GM20431 (cell line): ENCODE data around the gene CLIC3.

Experiments
- in situ Hi-C: fragments of 300-500 bp; cut with MseI, MboI; formaldehyde crosslinking; loops from one replicate; pipeline ENCODE4 v1.15.0; 2020; ENCODE audit warnings: low sequenced_read_pairs; ENCODE audit not compliant: unreplicated experiment

Gene CLIC3

DNA sequence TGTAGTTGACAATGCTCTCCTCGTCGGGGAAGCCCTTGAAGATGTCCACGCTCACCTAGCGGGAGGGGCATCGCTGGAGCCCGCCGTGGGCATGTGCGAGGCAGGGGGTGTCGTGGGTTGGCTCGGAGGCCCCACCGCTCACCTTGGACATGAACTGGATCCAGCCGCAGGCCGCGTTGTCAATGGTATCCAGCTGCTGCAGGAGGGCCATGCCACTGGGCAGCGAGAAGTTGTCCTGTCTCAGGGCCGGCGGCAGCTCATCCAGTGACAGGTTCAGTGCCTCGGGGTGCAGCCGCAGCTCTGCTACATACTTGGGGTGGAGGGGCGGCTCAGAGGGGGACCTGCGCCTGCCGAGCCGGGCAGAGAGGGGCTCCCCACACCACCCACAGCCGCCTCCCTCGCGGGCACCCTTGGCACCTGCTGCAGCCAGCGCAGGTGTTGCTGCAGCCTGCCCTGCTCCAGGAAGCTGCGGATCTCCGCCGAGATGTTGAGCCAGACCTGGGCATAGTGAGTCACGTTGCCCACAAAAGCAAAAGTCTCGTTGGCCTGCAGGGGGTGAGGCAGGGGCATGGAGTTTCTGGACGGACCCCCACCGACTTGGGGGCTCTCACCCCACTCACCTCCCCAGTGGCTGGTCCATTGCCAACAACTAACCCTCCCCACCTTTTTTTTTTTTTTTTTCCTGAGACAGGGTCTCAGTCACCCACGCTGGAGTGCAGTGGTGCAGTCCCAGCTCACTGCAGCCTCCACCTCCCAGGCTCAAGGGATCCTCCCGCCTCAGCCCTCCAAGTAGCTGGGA, 22.6 kb upstream of the CLIC3 start:
- in situ Hi-C loops = no loop called here

DNA sequence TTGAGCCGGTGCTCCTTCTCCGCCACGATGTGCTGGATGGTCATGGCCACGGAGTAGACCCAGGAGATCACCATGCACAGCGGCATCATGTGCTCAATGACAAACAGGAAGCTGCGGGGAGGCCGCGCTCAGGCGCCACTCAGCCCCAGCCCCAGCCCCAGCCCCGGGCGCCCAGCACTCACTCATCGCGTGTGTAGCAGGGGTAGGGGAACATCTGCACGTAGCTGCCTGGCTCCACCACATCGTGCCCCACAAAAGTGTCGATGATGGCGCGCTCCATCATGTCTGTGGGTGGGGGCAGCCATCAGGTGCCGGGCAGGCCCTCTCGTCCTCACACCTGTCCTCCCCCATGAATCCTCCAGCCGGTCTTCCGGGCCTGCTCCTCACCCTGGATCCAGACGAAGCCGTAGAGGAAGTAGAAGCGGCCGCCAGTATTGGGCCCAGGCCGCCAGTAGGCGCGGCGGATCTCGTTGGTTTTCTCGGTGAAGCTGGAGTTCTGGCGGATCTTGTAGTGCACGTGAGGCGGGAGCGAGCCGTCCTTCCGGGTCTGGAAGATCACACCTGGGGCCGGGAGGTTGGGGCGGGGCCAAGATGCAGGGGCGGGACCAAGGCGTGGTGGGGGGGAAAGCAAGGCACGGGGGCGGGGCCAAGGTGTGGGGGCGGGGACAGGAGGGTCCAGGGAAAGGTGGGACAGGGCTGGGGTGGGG, 21.6 kb upstream of the CLIC3 start:
- in situ Hi-C loops = no loop called here

DNA sequence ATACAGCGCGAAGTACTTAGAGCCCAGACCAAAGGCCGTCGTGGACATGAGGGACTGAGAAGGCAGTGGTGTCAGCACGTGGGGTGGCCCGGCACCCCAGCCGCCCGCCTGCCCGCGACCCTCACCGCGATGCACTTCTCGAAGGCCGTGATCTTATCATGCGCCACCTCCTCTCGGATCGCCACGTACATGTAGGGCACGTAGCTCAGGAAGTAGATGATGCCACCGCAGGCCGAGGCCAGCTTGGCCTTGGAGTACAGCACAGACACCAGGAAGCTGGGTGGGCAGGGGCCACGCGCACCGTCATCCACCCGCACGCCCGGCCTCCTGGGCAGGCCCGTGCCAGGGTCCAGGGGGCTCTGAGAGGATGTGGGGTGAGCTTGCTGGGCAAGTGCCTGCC, 20.7 kb upstream of the CLIC3 start:
- in situ Hi-C loops = no loop called here

DNA sequence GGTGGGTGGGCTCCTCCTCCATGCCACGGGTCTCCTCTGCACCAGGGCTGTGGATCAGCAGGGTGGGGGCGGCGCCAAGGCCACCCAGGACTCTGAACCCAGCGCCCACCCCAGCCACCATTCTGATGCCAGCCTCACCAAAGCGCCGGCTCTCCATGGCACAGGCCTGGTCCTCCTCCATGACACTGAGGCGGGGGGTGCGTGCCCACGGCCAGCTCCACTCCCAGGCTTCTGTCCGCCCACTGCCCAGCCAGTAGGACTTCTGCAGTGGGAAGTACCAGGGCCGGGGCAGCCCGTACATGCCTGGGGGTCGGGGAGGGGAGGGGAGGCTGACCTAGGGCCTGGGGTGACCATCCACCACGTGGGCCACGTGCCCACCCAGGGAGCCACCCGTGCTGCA, 20.1 kb upstream of the CLIC3 start:
- in situ Hi-C loops = no loop called here

DNA sequence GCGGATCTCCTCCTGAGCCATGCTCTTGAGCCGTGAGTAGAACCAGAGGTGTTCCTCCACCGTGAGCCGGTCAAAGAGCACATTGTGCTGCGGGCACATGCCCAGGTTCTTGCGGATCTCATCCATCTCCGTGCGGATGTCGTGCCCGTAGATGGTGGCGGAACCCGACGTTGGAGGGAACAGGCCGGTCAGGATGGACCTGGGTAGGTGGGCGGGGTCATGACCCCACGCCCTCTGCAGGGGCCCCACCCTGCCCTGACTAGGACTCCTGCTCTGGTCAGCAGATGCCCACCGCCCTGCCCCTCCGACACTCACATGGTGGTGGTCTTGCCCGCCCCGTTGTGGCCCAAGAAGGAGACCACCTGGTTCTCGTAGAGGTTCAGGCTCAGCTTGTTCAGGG, 19.6 kb upstream of the CLIC3 start:
- in situ Hi-C loops = no loop called here

DNA sequence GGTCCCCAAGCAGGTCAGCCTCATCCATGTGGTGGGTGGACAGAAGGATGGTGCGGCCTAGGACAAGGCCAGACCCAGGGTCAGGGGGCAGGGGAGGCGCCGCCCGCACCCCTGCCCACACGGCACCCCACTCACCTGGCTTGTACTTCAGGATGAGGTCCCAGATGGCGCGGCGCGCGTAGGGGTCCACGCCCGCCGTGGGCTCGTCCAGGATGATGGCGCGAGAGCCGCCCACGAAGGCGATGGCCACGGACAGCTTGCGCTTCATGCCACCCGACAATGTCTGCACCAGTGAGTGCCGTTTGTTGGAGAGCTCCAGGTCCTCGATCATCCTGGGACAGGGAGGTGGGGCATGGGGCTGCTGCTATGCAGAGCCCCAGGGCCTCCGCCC, 19.2 kb upstream of the CLIC3 start:
- in situ Hi-C loops = no loop called here

DNA sequence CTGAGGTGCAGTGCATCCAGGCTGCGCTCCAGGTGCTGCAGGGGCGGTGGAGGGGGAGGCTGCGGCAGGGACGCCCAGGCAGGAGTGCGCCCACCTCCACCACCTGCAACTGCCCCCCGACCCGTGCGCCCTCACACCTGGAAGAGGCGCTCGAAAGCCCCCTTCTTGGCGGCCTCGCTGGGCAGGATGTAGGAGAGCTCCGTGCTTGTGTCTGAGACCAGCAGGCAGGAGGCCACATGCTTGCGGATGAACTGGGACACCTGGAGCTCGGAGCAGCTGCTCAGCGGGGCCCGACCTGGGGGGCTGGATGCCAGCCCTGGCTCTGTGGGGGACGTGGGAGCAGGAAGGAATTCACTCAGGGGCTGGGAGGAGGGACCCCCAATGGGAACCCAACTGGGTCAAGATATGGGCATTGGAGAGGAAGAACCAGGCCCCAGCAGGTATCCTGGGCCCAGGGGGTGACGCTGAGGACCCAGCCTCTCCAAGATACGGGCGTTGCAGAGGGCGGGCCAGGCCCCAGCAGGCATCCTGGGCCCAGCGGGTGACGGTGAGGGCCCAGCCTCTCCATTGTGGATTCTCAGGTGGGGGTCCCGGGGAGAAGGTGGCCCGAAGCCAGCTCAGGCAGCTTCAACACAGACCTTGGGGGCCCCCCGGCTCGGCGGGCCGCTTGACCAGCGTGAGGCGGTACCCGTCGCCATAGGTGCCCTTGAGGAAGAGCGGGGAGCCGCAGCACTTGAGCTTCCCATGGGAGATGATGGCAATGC, 18.6 kb upstream of the CLIC3 start:
- in situ Hi-C loops = no loop called here

DNA sequence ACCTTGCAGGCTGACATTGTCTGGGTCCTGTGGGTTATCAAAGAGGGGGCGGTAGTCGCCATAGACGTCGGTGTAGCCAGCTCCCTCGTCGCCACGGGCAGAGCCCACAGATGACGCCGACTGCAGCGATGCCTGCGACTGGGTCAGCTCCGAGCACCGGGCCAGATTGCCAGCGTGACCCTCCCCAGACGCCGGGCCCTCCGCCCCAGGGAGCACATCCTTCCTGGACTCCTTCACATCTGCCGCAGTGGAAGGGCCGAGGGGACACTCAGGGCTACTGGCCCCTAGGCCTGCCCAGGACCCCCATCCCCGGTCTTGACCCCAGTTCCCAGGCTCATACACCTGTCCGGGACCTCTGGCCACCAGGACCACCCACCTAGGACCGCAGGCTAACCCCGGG, 17.8 kb upstream of the CLIC3 start:
- in situ Hi-C loops = no loop called here

DNA sequence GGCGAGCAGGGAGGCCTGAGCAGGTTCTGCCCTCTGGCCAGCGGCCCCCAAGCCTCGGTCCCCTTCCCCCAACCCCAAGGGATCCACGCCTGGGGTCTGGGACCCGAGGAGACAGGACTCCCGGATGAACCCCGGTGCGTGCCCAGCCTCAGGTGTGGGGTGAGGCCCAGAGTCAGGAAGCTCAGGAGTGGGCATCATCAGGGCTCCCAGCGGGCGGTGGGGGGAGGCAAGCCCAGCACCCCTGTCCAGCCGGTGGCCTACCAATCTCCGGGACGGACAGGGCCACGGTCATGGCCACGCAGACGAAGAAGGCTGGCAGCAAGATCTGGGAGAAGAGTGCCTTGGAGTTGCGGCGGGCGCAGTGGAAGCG, 17.2 kb upstream of the CLIC3 start:
- in situ Hi-C loops = no loop called here

DNA sequence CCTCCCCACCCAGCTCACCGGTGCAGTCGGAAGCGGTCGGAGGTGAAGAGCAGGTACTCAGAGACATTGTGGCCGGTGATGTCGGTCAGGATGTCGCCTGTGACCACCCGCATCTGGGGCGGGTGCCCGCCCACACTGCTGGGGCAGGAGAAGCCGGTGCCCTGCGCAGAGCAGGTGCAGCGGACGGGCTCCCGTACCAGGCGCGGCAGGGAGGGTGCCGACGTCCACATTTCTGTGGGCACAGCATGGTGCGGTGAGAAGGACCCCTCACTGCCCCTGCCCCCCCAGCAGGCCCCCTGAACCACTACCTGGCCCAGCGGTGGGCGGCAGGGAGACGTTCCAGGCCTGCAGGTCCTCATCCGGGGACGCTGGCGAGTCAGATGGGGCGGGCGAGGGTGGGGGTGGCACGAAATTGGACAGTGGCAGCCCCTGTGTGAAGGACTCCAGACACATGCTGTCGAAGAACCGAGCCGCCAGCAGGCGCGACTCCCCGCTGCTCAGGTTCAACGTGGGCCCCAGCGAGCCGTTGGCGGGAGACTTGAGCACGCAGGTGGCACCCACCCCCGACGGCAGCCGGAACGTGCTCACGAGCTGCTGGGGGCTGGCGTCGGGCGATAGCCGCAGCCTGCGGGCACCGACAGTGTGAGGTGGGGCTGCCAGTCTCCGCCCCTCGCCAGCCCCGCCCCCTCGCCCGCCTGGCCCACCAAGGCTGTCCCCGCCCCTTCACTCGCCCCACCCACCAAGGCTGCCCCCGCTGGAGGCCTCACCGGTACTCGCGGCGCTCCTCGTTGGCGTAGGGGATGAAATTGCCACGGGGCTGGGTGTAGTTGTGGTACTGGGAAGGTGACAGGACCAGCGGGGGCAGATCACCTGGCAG, 16.6 kb upstream of the CLIC3 start:
- in situ Hi-C loops = no loop called here

DNA sequence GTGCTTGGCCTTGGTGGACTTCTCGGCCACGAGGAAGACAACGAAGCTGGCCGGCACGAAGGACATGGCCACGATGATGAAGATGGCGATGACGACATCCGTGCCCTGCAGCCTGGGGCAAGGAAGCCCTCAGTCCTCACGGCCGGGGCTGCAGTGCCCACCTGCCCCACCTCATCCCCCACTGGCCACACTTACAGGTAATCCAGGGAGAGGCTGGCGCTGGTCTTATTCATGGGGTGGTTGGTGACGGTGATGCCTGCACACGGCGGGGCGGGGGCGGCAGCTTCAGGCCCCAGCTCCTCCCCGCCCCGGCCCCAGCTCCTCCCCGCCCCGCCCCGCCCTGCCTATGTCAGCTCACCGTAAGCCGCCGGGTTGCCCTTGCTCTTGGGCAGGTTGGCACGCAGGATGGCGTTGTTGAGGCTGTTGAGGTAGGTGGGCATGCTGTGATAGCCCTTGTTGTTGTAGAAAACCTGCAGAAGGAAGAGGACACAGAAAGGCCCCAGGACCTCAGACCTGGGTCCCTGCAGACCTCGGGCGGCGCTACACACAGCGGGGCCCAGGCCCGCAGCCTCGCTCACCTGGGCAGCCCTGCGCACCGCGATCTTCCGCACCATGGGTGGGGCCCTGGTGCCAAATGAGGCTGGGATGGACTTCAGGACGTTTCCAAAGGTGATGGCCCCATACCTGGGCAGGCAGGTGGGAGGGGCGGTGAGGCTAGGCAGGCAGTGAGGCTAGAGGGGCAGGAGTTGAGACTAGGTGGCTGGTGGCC, 15.7 kb upstream of the CLIC3 start:
- in situ Hi-C loops = no loop called here

DNA sequence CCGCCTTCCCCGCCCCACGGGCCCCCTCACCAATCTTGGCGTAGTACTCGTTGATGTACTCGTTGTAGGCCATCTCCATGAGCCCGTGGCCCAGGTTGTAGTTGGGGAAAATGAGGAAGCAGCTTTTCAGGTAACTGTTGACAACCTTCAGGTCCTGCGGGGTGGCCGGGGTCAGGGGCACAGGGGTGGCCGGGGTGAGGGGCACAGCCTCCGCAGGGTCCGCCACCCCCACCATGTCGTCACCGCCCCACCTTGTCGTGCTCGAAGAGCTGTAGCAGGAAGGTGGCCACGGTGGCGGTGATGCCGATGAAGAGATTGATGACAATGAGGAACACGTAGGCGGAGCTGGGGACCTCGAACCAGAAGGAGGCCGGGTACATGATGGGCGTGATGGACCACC, 14.8 kb upstream of the CLIC3 start:
- in situ Hi-C loops = no loop called here

DNA sequence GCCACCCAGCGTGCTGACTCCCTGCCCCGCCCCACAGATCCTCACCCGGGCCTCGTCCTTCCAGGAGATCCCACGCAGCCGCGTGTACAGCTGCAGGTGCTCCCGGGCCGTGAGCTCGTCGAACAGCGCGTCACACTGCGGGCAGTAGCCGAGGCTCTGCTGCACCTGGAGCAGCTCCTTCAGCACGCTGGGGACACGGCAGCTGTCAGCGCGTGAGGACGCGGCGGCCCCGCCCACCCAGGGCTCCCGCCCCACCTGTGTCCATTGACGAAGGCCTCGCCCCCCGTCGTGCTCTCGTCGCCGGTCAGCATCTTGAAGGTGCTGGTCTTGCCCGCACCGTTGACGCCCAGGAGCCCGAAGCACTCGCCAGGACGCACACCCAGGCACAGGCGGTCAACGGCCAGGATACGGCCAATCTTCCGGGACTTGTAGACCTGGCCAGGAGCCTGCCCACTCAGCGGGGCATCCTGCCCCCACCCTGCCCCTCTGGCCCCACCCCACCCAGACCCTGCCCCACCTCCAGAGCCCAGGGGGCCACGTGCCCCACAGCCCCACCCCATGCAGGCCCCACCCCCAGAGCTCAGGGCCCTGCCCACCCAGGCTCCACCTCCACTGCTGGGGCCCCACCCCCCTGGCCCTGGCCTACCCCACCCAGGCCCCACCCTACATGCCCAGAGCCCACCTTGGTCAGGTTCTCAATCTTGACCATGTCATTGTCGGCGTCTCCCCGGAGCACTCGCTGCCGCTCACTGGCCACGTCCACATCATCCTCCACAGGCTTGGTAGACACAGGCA, 13.8 kb upstream of the CLIC3 start:
- in situ Hi-C loops = no loop called here

DNA sequence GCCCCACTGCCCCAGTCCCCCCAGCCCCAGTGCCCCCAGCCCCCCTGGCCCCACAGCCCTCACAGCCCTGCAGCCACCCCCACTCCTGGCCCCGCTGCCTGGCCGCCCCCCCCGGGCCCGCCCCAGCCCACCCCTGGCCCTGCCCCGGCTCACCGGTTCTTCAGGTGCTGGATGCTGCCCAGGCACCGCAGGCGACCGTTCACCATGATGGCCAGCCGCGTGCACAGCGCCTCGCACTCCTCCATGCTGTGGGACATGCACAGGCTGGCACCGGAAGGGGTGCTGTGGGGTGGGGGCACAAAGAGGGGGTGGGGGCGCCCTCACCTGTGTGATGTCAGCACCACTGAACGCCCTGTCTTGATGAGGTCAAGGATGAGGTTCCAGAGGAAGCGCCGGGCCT, 12.8 kb upstream of the CLIC3 start:
- in situ Hi-C loops = no loop called here

DNA sequence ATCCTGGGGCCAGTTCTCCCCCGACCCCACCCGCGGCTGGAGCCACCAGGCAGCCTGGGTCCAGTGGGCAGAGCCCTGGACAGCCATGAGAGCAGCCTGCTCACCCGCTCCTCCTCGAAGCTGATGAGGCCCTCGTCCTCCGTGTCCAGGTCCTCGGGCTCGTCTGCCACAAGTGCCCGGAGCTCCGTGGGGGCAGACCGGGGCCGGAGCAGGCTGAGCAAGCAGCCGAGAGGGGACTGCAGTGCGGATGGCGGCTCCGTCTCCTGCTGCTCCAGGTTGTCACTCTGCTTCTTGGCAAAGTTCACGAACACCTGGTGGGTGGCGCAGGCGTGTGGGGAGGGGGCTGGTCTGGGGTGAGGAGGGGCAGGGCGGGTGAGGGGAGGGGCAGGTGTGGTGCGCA, 11.9 kb upstream of the CLIC3 start:
- in situ Hi-C loops = no loop called here

DNA sequence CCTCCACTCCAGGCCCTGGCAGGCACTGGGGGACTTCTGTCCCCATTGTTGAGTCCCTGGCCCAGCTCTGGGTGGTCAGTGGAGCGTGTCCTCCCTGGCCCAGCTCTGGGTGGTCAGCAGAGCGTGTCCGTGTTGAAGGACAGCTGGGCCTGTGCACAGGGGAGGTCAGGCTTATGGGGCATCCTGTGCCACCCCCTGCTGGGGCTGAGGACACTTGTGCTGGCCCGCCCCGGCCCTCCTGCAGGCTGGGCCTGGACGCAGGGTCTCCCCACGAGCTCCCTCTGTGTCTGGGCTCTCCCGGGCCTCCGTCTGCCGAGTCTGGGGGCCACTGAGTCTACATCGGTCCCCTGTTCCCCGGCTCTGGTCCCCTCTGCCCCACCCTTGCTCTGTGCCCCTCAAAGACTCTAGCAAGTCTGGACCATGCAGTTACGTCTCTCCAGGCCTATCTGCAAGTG, 11.5 kb upstream of the CLIC3 start:
- in situ Hi-C loops = no loop called here

DNA sequence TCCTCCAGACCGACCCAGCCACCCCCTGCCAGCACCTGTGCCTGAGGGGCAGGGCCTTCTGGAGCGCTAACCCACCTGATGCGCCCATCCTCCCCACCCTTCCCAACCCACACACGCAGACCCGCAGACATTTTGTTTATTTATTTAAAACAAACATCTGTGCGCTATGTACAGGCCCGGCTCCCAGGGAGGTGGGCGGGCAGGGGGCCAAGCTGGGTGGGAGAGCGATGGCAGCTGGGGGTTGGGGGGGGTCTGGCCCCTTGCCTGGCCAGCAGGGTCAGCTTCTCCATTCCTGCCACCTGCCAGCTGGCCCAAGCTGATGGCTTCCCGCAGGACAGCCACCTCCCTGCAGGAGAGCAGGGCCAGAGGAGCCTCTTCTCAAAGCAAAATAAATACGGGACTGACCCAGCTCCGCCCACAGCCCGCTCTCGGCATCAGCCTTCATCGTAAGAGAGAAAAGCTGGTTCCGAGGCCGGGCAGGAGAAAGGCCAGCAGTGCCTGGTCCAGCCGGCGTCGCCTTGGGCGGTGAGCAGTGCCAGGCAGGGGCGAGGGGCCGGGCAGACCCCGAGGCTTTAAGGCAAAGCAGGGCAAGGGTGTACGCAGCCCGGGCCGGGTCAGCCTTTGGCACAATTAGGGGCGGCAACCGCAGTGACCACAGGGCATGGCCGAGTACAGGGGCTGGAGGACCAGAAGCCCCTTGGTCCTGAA, 10.9 kb upstream of the CLIC3 start:
- in situ Hi-C loops = no loop called here
